Smooth muscle cell of trachea (primary cell): ENCODE measurements around the gene TRIM8. TPM values are rescaled to one million over a fixed set of nuclear protein-coding genes. Genes with fewer than 3 reads are reported as not detected.

Source experiments
- total RNA-seq: library from RNA; depleted of rRNA; stranded (reverse); fragments of >200 nt; gene quantifications from 2 replicates; pipeline ENCODE4 v1.2.1, GENCODE V29; 2014

Gene TRIM8, protein sequence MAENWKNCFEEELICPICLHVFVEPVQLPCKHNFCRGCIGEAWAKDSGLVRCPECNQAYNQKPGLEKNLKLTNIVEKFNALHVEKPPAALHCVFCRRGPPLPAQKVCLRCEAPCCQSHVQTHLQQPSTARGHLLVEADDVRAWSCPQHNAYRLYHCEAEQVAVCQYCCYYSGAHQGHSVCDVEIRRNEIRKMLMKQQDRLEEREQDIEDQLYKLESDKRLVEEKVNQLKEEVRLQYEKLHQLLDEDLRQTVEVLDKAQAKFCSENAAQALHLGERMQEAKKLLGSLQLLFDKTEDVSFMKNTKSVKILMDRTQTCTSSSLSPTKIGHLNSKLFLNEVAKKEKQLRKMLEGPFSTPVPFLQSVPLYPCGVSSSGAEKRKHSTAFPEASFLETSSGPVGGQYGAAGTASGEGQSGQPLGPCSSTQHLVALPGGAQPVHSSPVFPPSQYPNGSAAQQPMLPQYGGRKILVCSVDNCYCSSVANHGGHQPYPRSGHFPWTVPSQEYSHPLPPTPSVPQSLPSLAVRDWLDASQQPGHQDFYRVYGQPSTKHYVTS
- total RNA-seq = 85.8 and 101 TPM in 2 replicates

DNA sequence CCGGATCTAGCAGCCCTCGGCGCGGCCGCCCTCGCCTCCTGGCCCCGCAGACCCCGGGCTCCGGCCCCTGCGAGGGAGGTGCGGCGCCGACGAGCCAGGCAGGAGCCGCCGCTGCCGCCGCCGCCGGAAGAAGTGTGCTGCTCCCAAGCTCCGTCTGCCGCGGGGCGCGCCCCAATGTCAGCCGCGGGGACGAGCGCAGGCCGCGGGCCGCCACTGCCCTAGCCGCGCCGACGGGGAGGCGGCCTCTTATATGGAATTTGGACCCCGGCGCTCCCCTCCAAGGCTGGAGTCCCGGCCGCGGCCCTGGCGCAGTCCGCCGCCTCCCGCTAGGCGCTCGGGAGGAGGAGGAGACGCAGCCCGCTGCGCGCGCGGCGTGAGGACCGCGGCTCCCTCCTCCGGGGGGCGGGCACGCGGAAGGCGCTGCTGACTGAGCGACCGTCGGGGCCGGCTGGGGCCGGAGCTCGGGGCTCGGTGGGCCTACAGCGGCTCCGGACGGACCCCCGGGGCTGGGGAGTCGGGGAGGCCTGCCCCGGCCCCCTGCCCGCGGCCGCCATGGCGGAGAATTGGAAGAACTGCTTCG, at the start of gene TRIM8:
Gene TRIM8, plus strand, starts transcription at position 414 of the 580 bp plus-strand sequence. Its CDS starts 139 bp downstream, at position 553.

Other genes starting within 250 kb of the TRIM8 start
- 11.5 and 27.5 TPM in 2 replicates for gene NFKB2, start 248.8 kb upstream of the TRIM8 start, total RNA-seq
- gene PSD, start 225.7 kb upstream of the TRIM8 start, total RNA-seq = 0.73 and 20.2 TPM in 2 replicates
- gene FBXL15, start 223.6 kb upstream of the TRIM8 start, total RNA-seq = 12.5 and 14.1 TPM in 2 replicates
- gene CUEDC2, start 211.9 kb upstream of the TRIM8 start, total RNA-seq = 78.4 and 86.2 TPM in 2 replicates
- gene C10orf95, start 192.9 kb upstream of the TRIM8 start, total RNA-seq = not detected in 2 replicates
- gene ACTR1A, start 141.8 kb upstream of the TRIM8 start, total RNA-seq = 171 and 174 TPM in 2 replicates
- 6.3 and 7.4 TPM in 2 replicates for gene SUFU, start 140.5 kb upstream of the TRIM8 start, total RNA-seq
- 6.1 and 10.6 TPM in 2 replicates for gene ARL3, start 69.9 kb downstream of the TRIM8 start, total RNA-seq
- 2.6 and 5.4 TPM in 2 replicates for gene SFXN2, start 70.2 kb downstream of the TRIM8 start, total RNA-seq
- 54.1 and 73.6 TPM in 2 replicates for gene WBP1L, start 99.5 kb downstream of the TRIM8 start, total RNA-seq
- not detected in 2 replicates for gene CYP17A1, start 192.9 kb downstream of the TRIM8 start, total RNA-seq
- gene BORCS7, start 209.8 kb downstream of the TRIM8 start, total RNA-seq = 18.5 and 21.7 TPM in 2 replicates
- gene AS3MT, start 225.0 kb downstream of the TRIM8 start, total RNA-seq = 6.4 and 7.6 TPM in 2 replicates